ENCODE results near the gene TAF9. TPM values are rescaled to one million over a fixed set of nuclear protein-coding genes. Genes with fewer than 3 reads are reported as not detected.

Gene TAF9, protein sequence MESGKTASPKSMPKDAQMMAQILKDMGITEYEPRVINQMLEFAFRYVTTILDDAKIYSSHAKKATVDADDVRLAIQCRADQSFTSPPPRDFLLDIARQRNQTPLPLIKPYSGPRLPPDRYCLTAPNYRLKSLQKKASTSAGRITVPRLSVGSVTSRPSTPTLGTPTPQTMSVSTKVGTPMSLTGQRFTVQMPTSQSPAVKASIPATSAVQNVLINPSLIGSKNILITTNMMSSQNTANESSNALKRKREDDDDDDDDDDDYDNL
- total RNA-seq = 10 to 100 TPM; 35.3 to 58.6 (median 45.6) TPM

DNA sequence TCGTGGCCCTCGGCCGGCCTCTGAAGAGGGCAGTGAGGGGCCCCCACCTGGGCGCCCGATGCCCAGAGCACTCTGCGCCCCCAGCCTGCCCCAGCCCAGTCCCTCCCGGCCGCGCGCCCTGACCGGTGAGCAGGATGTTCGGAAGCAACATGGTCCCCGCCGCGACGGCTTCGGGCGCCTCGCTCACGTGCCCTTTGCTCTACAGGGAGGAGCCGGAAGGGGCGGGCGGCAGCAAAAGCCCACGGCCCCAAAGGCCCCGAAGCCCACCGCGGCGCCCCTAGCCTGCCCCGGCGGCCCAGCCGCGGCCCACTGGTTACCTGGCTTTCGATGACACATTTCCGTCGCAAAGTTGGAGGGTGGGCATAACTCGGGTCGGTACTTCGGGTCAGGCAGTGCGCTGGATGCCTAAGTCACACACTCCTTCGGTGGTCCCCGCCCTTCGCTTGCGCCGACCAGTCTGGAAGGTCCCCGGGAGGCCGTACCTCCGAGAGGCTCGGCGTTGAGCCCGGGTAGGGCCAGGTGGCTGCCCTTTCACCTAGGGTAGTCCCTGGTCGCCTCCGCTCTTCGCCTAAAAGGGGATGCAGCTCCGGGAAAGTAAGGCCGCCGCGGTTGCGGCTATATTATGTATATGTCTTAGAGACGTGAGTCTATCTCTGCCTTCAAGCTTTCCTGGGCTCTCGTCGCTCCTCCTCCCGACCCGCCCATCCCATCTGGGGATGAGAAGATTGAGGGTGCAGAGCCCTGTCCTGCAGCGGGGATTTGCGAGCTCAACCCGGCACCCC is at the start of gene TAF9, which contains the start of the genes AK6 and RAD17:
Gene TAF9, minus strand, starts transcription at position 181 of the 782 bp plus-strand sequence. CDS start 3,783 bp downstream, outside the sequence.
Gene AK6, minus strand, starts transcription at position 181 of the 782 bp plus-strand sequence. Its CDS starts 30 bp downstream, at position 151.
Gene RAD17, plus strand, starts transcription at position 479 of the 782 bp plus-strand sequence. CDS start 2,391 bp downstream, outside the sequence.
- peak within 1 kb of the TSS; percentile 85 to 90 (median 89) for H3K4me3 ChIP-seq
- H3K36me3 ChIP-seq = peaks cover 0 to 16% of the 10 kb centered on the region in 2 donors
- TF ChIP-seq CTCF (IDR thresholded peaks at IDR 0.05 in 4 of 5, conservative IDR thresholded peaks at IDR 0.05 in 1 of 5) (no peak), POLR2A (IDR thresholded peaks at IDR 0.05) (peak; percentile 80 to 81)
- in situ Hi-C loops (cut with MboI; ENCODE audit: low sequenced_read_pairs in 4 of 4) = loop anchor here (10.0 to 25.0 kb wide), 4 partner anchors 257 to 325 kb away; partner anchors contain the start of gene SLC30A5 (in 3 of the 4)
- H3K27ac ChIP-seq = peak within 1 kb of the TSS; percentile 95 to 99 (median 98)
- ATAC-seq (peak; percentile 96 to 97), DNase-seq (peak; percentile 89)
- no peaks in the 10 kb centered on the region for H3K9me3 ChIP-seq
- H3K27me3 ChIP-seq = no peaks in the 10 kb centered on the region
- peaks cover 30 to 32% of the 10 kb centered on the region in 2 donors for H3K4me1 ChIP-seq
- intact Hi-C loops (cut with DNase I; ENCODE audit: low total_unique reads) = loop anchor here (1.0 to 2.0 kb wide), 5 partner anchors 37 to 327 kb away; partner anchors contain the start of genes CCDC125 and CDK7

- H3K36me3 ChIP-seq = peaks cover 0 to 12% of the 10 kb centered on the region in 2 donors
- intact Hi-C loops (cut with DNase I; ENCODE audit: low total_unique reads) = no loop called here
- ATAC-seq = no peak
Observed at GRCh38 chr5:69418554-69418953, 49.2 kb upstream of the TAF9 start.

GRCh38 chr5:69416699-69417098 is 47.4 kb upstream of the TAF9 start:
- TF ChIP-seq CTCF (IDR thresholded peaks at IDR 0.05 in 4 of 5, conservative IDR thresholded peaks at IDR 0.05 in 1 of 5) = no peak
- TF ChIP-seq POLR2A (IDR thresholded peaks at IDR 0.05) = no peak
- no peak overlapping the region for H3K4me3 ChIP-seq
- in situ Hi-C loops (cut with MboI; ENCODE audit: low sequenced_read_pairs in 4 of 4) = no loop called here
- no peaks in the 10 kb centered on the region for H3K27me3 ChIP-seq
- ATAC-seq = no peak
- no peak for DNase-seq
- peaks cover 0 to 28% of the 10 kb centered on the region in 2 donors for H3K36me3 ChIP-seq
- no peaks in the 10 kb centered on the region for H3K4me1 ChIP-seq
- intact Hi-C loops (cut with DNase I; ENCODE audit: low total_unique reads) = no loop called here
- H3K9me3 ChIP-seq = no peaks in the 10 kb centered on the region
- H3K27ac ChIP-seq = no peak overlapping the region

More at GRCh38 chr5:69418554-69418953, 49.2 kb upstream of the TAF9 start:
- no peak overlapping the region for H3K4me3 ChIP-seq
- no peak overlapping the region for H3K27ac ChIP-seq
- no peaks in the 10 kb centered on the region for H3K4me1 ChIP-seq
- no peak for DNase-seq
- no peaks in the 10 kb centered on the region for H3K9me3 ChIP-seq
- no peak for TF ChIP-seq POLR2A (IDR thresholded peaks at IDR 0.05)
- in situ Hi-C loops (cut with MboI; ENCODE audit: low sequenced_read_pairs in 4 of 4) = no loop called here
- H3K27me3 ChIP-seq = no peaks in the 10 kb centered on the region

DNA sequence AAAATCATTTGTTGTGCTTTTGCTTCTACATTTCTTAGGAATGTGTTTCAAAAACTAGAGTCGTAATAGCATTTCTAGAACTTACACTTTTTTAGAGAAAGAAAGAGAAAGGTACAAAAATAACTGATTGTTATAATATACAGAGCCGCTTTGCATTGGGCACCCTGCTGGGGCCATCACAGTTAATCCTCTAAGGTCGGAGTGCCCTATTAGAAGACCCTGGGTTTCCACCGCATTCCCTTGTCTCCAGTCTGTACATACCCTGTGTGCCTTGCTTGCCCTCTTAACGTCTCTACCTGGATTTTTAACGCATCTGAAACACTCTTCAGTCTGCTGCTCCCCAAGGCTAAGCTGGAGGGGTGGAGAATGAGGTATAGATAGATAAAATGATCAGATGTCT is 46.9 kb upstream of the TAF9 start:
- Histone ChIP-seq H3K36me3 (peaks cover 0 to 34% of the 10 kb centered on the region in 2 donors), H3K27ac (no peak overlapping the region), H3K9me3 (no peaks in the 10 kb centered on the region), H3K27me3 (no peaks in the 10 kb centered on the region), H3K4me3 (no peak overlapping the region), H3K4me1 (no peaks in the 10 kb centered on the region)
- intact Hi-C loops (cut with DNase I; ENCODE audit: low total_unique reads) (no loop called here), in situ Hi-C loops (cut with MboI; ENCODE audit: low sequenced_read_pairs in 4 of 4) (no loop called here)
- ATAC-seq (no peak), DNase-seq (no peak)
- no peak for TF ChIP-seq CTCF (IDR thresholded peaks at IDR 0.05 in 4 of 5, conservative IDR thresholded peaks at IDR 0.05 in 1 of 5)
- TF ChIP-seq POLR2A (IDR thresholded peaks at IDR 0.05) = no peak

- intact Hi-C loops (cut with DNase I; ENCODE audit: low total_unique reads) = no loop called here
- TF ChIP-seq POLR2A (IDR thresholded peaks at IDR 0.05) = no peak
- no peak for TF ChIP-seq CTCF (IDR thresholded peaks at IDR 0.05 in 4 of 5, conservative IDR thresholded peaks at IDR 0.05 in 1 of 5)
- no peak for ATAC-seq
- H3K27me3 ChIP-seq = no peaks in the 10 kb centered on the region
- no peaks in the 10 kb centered on the region for H3K4me1 ChIP-seq
- H3K9me3 ChIP-seq = no peaks in the 10 kb centered on the region
- in situ Hi-C loops (cut with MboI; ENCODE audit: low sequenced_read_pairs in 4 of 4) = no loop called here
- no peak overlapping the region for H3K27ac ChIP-seq
- DNase-seq = no peak
- peaks cover 0 to 36% of the 10 kb centered on the region in 2 donors for H3K36me3 ChIP-seq
- peak overlapping the region in 1 of 4 donors; percentile 29 for H3K4me3 ChIP-seq
Observed at GRCh38 chr5:69415584-69415958, 46.3 kb upstream of the TAF9 start.

Data from gastrocnemius medialis (tissue), 4 donors.